ENCODE results near the gene AGXT.

The AGXT gene

DNA sequence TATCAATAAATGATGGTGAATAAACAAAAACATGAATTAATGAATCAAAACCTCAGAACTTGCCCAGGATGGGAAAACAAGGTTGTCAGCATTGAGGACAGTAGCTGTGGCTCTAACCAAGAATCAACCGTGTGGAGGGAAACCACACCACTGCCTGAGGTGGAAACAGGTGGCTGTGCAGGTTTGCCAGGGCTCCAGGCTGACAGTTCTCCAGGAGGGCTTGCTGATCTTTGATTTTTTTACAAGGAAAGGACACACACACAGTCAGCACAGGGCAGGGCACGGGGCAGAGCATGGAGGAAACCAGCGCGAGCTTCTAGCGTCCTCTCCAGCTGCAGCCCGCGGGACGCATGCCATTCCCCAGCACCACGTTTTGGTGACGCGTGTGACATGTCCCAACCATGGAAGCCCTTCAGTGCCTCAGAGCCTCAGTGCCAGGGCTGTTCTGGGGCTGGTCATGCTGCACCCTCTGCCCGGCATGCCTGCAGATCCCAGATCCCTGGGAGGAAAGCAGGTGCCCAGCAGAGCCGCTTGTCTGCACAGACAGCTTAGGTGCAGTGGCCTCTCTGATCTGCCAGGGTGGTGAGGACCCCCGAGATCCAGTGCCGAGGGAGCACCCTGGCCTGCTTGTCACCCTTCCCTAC is 15.8 kb upstream of the AGXT start:
- Mint-ChIP-seq H3K36me3 (no peaks in the 10 kb centered on the region), H3K27ac (no peak overlapping the region), H3K4me3 (no peak overlapping the region), H3K9me3 (peaks cover 9% of the 10 kb centered on the region), H3K27me3 (peaks cover 27% of the 10 kb centered on the region), H3K4me1 (no peaks in the 10 kb centered on the region)
- ATAC-seq = no peak

DNA sequence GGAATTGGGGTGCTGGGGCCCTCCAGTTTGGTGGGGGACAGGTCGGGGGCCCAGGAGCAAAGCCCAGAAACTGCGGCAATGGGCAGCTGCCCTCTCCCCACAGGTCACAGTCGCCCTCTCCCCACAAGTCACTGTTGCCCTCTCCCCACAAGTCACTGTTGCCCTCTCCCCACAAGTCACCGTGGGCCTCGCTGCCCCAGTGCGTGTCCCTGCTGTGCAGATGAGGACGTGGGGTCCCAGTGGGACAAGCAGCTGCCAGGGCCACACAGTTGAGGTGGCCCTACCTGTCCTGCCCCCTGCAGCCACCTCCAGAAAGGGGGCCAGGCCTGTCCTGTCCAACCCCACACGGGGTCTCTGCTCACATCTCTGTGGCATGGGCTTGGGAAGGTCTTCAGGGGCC is 13.0 kb upstream of the AGXT start:
- H3K36me3 Mint-ChIP-seq = no peaks in the 10 kb centered on the region
- H3K9me3 Mint-ChIP-seq = peaks cover 4% of the 10 kb centered on the region
- ATAC-seq = no peak
- no peaks in the 10 kb centered on the region for H3K4me1 Mint-ChIP-seq
- H3K27ac Mint-ChIP-seq = no peak overlapping the region
- no peak overlapping the region for H3K4me3 Mint-ChIP-seq
- peaks cover 37% of the 10 kb centered on the region for H3K27me3 Mint-ChIP-seq

DNA sequence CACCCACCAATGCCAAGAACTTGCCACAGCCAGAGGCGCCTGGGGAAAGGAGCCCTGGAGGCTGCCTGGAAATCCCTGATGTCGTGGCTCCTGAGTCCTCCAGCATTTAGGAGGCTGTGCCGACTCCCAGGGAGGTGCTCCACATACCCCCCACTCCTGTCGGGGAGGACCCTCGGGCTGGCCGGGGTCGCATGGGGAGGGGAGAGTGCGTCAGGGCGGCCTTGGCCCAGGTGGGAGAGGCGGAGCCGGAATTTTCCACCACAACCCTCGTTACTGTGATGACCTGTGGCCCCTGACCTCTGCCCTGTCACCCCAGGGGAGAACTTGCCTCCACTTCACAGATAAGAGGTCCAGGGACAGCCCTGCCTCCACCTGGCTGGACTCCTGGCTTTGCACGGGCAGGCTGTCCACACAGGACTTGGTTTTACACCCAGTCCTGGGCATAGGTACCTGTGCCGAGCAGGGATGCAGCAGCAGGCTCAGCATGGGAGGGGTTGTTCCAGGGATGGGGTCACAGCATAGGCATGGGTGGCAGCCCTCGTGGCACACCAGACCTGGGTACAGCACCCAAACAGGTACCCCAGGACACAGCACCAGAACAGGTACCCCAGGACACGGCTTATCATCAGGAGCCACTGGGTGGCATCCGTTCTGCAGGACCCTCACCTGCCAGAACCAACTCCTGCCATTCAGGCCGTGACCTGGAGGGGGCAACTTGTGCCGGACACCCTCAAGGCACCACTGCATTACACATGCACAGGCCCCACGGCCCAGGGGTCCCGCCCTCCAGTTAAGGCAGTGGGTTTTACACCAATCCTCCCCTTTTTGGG is 12.3 kb upstream of the AGXT start:
- ATAC-seq = no peak
- Mint-ChIP-seq H3K27me3 (peaks cover 30% of the 10 kb centered on the region), H3K27ac (no peak overlapping the region), H3K36me3 (no peaks in the 10 kb centered on the region), H3K4me1 (no peaks in the 10 kb centered on the region), H3K4me3 (no peak overlapping the region), H3K9me3 (peaks cover 4% of the 10 kb centered on the region)

DNA sequence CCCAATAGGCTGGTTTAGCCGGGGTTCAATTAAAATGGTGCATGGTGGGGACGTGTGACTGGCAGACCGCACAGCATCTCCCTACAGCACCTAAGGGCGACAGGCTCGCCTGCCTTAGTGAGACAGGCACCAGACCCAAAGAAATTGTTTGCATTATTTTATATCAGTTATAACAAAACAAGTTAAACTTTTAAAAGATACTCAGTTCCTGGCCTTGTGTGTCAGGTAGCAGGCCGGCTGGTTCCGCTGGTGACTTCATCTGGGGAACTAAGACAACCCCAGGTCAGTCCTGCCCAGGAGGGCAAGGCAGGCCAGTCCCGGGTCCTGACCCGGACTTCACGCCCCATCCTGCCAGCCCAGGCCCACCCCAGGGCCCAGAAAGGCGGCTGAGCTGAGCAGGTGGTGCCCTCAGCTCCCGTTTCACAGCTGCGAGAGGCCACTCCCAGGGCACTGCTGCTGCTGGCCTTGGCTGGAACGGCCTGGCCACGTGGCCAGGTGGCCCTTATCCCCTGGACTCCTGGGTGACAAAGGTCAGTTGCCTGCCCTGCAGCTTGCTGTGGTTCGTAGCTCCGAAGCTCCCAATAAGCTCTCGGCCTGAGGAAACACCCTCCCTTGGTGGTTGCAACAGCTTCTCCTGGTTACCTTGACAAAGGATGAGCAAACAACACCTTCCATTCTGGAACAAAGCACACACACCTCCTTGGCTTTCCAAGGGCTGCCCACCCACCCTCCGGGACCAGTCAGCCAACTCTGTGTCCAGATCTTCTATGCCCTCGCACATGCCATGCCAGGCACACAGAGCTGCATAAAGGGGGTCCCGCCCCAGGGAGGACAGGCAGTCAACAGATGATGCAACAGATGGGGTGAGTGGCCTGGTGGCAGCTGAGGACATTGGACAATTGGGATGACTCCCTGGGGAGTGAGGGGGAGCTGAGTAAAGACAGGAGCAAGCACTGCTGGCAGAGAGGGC is 11.3 kb upstream of the AGXT start:
- no peak overlapping the region for H3K27ac Mint-ChIP-seq
- no peaks in the 10 kb centered on the region for H3K4me1 Mint-ChIP-seq
- no peak for ATAC-seq
- peaks cover 4% of the 10 kb centered on the region for H3K9me3 Mint-ChIP-seq
- no peak overlapping the region for H3K4me3 Mint-ChIP-seq
- peaks cover 21% of the 10 kb centered on the region for H3K27me3 Mint-ChIP-seq
- H3K36me3 Mint-ChIP-seq = no peaks in the 10 kb centered on the region

DNA sequence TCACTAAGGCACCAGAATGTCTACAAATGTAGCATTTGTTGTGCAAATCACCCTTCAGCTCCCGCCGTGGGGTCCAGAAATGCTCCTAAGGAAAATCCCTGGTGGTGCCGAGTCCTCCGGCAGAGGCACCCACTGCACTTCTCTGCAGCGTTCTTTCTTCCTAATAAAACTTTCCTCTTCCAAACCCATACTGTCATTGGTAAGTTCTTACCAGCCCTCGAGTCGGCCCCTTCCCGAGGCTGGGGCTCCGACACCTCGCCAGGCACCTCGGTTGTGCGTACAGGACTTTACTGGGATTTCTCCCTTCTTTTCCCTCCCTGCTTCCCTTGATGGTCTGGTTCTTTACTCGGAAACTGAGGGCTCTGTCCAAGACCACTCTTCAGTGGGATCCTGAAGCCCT is 10.3 kb upstream of the AGXT start:
- Mint-ChIP-seq H3K36me3 (no peaks in the 10 kb centered on the region), H3K9me3 (peaks cover 4% of the 10 kb centered on the region), H3K4me3 (no peak overlapping the region), H3K27ac (no peak overlapping the region), H3K4me1 (no peaks in the 10 kb centered on the region), H3K27me3 (peaks cover 17% of the 10 kb centered on the region)
- ATAC-seq = no peak

DNA sequence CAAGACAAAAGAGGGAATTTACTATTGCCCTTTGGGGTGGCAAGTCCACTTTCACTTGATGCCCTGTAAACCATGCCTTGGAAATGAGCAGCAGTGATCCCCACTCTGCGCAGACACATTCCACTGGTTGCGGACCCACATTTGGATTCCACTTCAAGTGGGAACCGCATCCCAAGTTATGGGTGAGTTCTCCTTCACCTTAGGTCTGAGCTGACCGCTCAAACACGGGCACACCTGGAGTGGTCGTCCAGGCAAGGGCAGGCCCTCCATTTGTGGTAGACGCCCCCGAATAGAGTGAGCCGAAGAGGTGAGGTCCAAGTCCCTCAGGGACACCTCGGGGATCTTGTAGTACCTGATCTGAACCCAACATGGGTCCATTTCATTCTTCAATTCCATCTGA is 9.8 kb upstream of the AGXT start:
- peaks cover 17% of the 10 kb centered on the region for H3K27me3 Mint-ChIP-seq
- H3K9me3 Mint-ChIP-seq = peaks cover 4% of the 10 kb centered on the region
- no peaks in the 10 kb centered on the region for H3K36me3 Mint-ChIP-seq
- H3K27ac Mint-ChIP-seq = no peak overlapping the region
- no peak for ATAC-seq
- no peak overlapping the region for H3K4me3 Mint-ChIP-seq
- H3K4me1 Mint-ChIP-seq = no peaks in the 10 kb centered on the region

DNA sequence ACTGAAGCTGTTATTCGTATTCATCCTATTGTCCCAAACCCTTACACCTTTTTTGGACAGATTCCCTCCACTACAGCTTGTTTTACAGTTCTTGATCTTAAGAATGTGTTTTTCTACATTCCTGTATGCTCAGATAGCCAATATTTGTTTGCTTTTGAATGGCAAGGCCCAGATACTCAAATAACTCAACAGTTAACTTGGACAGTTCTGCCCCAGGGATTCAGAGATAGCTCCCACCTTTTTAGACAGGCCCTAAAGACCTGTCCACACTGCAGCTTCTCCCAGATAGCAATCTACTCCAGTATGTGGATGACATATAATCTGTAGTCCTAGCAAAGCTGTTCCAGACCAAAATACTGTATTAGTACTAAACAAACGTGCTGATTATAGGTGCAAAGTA is 7.1 kb upstream of the AGXT start:
- ATAC-seq = no peak
- Mint-ChIP-seq H3K9me3 (no peaks in the 10 kb centered on the region), H3K36me3 (no peaks in the 10 kb centered on the region), H3K27ac (no peak overlapping the region), H3K4me1 (no peaks in the 10 kb centered on the region), H3K27me3 (peaks cover 26% of the 10 kb centered on the region), H3K4me3 (no peak overlapping the region)

DNA sequence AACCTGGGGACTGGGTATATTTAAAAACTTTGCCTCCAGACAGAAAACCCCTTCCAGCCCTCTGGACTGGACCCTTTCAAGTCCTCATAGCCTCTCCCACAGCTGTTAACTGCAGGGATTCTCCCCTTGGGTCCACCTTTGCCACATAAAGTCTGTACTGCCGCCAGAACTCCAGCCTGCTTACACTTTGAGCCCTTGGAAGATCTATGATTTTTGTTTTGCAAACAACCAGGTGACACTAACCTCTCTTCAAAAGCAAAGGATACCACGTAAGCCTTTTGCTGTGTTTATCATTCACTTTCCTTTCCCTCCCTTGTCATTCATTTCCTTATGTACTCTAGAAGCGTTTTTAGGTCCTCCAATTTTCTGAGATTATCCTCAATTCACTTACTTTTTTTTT is 4.1 kb upstream of the AGXT start:
- peaks cover 17% of the 10 kb centered on the region for H3K27me3 Mint-ChIP-seq
- no peaks in the 10 kb centered on the region for H3K36me3 Mint-ChIP-seq
- H3K27ac Mint-ChIP-seq = no peak overlapping the region
- no peak overlapping the region for H3K4me3 Mint-ChIP-seq
- H3K4me1 Mint-ChIP-seq = no peaks in the 10 kb centered on the region
- no peak for ATAC-seq
- no peaks in the 10 kb centered on the region for H3K9me3 Mint-ChIP-seq

DNA sequence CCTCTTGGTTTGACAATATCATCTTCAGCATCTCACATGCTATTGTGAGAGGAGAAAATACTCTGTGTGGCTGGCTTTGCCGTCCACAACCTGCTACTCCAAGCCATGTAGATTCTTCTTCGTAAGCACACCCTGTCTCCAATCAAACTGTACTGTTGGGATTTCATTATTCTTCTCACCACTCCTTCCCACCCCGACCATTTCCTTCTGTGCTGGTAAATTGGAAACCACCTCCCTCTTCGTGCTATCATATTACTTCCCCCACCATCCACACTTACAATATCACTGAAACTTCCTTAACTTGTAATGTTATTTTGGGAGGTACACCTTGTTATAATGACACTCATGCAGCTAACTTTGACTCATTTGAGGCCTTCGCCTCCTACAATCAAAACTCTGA is 3.2 kb upstream of the AGXT start:
- ATAC-seq = no peak
- Mint-ChIP-seq H3K4me1 (no peaks in the 10 kb centered on the region), H3K27me3 (peaks cover 17% of the 10 kb centered on the region), H3K9me3 (no peaks in the 10 kb centered on the region), H3K4me3 (no peak overlapping the region), H3K36me3 (no peaks in the 10 kb centered on the region), H3K27ac (no peak overlapping the region)

DNA sequence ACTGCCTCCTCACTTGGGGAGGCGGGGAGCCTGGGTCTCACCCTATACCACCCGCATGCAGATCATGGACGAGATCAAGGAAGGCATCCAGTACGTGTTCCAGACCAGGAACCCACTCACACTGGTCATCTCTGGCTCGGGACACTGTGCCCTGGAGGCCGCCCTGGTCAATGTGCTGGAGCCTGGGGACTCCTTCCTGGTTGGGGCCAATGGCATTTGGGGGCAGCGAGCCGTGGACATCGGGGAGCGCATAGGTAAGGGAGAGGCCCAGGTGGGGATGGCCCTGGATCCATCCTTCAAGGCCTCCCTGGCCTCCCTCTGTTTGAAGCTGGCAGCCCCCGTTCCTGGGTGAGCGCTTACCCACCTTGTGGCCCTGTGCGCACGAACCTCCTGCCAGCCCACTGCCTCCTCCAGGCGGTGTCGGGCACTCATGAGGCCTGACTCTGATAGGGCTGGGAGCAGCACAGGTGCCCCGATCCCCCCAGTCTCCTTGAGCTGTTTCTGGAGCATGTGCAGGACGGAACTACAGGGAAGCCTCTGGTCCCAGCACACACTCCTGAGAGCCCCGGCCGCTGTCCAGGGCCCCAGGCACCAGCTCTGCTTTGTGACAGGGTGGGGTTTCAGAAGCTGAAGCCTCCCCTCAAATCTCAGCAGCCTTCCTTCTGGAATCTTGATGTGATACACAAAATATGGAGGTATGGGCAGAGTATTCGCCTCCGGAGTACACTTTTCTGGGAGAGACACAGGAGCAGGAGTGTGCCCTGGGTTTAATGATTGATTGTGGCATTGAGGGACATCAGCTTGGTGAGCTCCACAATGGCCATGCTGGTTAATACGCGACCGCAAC is 708 bp downstream of the AGXT start:
- Mint-ChIP-seq H3K4me1 (no peaks in the 10 kb centered on the region), H3K4me3 (no peak overlapping the region), H3K27me3 (peaks cover 36% of the 10 kb centered on the region), H3K9me3 (no peaks in the 10 kb centered on the region), H3K27ac (no peak overlapping the region), H3K36me3 (no peaks in the 10 kb centered on the region)
- peak; percentile 32 for ATAC-seq

DNA sequence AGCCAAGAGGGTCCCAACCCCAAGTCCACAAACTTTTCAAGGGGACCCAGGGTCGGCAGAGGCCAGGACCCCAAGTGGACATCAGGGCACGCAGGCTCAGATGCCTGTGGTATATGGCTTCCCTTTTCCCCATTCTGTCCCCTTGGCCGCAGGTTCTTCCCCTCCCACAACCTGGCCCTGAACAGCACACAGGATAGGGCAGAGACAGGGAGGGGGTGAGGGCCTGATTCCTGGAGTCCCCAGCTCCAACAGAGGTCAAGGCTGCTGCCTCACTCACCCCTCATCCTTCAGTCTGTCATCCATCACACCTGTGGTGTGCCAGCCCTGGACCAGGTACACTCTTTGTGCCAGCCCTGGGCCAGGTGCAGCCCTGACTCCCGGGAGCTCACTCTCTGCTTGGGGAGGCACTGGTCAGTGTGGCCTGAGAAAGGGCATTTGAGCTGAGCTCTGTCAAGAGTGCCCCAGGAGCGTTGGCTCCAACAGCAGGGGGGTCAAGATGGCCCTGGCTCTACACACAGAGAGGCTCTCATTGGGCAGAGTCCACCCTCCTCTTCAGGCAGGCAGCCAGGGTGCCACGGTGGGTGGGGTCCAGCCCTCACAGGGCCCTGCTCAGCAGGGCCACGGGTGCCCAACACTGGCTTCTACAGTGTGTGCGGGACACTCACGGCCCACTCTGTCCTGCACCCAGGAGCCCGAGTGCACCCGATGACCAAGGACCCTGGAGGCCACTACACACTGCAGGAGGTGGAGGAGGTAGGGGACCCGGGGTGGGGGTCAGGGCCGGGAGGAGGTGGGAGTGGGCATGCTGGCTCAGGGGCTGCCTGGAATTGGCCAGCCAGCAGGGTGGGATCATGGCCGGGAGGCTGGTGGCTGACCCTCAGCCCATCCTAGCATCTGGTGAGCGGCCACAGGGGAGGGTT is 1.6 kb downstream of the AGXT start:
- Mint-ChIP-seq H3K4me3 (no peak overlapping the region), H3K27me3 (peaks cover 45% of the 10 kb centered on the region), H3K9me3 (no peaks in the 10 kb centered on the region), H3K4me1 (no peaks in the 10 kb centered on the region), H3K36me3 (no peaks in the 10 kb centered on the region), H3K27ac (no peak overlapping the region)
- peak; percentile 22 for ATAC-seq

DNA sequence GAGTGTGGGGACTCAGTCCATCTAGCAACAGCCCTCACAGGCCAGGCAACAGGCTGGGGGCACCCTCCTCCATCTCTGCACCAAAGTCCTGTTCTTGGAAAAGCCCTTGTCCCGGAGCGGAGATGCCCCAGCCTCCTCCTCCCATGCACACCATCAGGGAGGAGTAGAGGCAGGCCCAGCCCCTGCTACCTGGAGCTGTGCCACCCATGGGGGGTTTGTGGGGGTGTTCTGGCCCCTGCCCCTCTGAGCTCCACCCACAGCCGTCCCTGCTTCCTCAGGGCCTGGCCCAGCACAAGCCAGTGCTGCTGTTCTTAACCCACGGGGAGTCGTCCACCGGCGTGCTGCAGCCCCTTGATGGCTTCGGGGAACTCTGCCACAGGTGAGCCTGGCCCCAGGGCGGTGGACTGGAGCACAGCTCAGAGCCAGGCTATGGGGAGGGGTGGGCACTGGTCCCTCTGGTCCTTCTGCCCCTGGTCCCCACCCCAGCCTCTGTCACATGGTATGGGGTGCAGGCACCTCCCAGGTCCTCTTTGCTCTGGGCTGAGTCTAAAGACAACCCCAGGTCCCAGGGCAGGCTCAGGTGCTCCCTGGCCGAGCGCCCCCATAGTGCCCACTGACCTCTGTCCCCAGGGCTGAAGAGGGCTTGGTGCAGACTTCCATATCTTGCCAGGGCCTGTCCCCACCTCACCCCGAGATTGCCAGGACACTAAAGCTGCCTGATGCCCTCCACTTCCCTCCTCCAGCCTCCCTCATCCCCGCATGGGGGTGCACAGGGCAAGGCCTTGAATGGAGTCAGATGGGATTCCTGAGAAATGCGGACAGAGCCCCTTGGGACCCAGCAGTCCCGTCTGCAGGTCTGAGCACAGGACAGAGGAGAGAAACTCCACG is 2.7 kb downstream of the AGXT start:
- Mint-ChIP-seq H3K27me3 (peaks cover 45% of the 10 kb centered on the region), H3K9me3 (no peaks in the 10 kb centered on the region), H3K36me3 (no peaks in the 10 kb centered on the region), H3K4me3 (no peak overlapping the region), H3K4me1 (no peaks in the 10 kb centered on the region), H3K27ac (no peak overlapping the region)
- ATAC-seq = no peak

Data from stimulated activated memory B cell treated with anti-CD40 and anti-IgM and Interleukin-4, amounts not matched to agents 10 μg/mL and 1 μg/mL and 100 μg/mL, for 72 hours (primary cell).